NCI-H1417 treated with DMSO at 0.1 percent for 48 hours (cell line): Measurements from ENCODE around the gene GALNT11.
"Not testable (repeated sequence)": the region's sequence is repeated elsewhere in the genome, so short reads cannot be mapped to it uniquely, and the experiment has no call there.

ENCODE experiments used
- DNase-seq: peaks from one replicate; lab custom pipeline; 2025; lab: John Stamatoyannopoulos, UW

The GALNT11 gene

GRCh38 chr7:152075379-152075778 is 49.9 kb downstream of the GALNT11 start:
- DNase-seq: not testable (repeated sequence)

DNA sequence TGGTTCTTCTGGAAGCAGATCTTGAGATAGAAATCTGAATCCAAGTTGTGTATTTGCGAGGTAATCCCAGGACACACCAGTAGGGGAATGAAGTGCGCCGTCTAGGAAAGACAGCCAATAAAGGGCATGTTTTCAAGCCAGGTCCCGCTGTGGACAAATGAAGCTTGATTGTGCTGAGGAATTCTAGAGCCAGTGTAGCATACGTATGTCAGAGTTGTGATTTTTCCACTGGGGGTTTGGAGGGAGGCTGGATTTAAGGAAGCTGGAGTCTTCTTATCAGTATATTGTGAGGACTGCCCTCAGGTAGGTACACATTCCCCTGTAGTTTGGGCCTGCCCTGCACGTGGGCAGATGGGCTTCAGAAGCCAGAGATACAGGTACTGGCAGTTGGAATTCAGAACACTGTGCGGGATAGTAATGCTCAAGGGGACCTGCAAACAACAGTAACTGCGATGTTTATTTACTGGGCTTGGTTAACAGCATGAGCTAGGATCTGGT is 50.9 kb downstream of the GALNT11 start:
- no peak for DNase-seq

DNA sequence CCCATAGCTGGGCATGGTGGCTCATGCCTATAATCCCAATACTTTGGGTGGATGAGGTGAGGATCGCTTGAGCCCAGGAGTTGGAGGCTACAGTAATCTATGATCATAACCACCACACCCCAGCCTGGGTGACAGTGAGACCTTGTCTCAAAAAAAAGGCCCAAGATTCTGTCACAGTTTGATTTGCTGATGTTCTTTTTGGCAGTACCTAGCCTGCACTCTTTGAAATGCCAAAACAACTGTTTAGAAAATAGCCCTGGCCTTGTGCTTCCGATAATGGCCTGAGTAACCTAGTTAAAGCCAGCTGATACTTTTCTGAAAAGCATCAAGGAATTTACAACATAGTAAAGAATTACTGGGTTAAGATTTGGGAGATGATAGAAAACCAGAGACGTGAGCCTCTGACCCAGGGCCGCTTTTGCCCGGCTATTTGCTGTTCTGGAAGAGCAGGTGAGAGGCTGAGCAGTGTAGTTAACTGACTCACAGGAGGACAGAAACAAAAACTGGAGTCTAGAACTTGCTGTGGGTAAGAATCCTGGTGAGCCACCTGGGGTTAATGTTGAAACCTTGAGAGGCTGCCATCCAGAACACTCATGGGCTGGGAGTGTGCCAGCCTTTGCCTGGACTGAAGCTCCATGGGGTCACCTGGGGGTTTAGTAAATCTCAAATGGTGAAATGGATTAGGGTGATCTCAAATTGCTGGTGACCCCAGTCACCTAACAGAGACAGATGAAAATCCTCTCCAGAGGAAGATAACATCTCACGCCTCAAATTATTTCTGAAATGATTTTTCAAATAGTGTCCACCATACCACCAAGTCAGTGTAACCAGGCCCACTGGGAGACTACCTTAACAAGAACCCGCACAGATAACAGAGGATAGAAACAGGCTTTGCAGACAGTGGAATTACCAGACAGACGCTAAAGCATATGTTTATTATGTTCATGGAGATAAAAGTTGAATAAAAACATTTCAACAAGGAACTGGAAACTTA is 51.8 kb downstream of the GALNT11 start:
- no peak for DNase-seq

- DNase-seq: no peak
These were observed 52.6 kb downstream of the GALNT11 start for GRCh38 chr7:152078025-152078424.

GRCh38 chr7:152078786-152079185 is 53.3 kb downstream of the GALNT11 start:
- no peak for DNase-seq

DNA sequence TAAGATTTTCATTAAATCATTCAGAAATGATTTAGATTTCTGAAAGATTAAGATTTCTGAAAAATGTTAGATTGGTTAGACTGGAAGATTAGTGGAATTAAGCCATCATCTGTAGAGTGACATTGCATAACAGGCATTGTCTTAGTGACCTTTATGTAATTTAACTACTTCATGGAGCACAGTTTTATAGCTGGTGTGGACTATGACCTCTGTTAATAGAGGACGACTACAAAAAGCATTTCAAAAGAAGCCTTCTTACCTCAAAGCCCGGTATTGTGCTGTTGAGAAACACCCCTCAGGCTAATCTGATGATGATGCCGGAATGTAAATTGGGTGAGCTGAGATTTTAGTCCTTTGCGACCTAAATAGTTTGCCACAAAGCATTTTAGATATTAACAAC is 55.6 kb downstream of the GALNT11 start:
- DNase-seq: no peak

GRCh38 chr7:152082073-152082721 is 56.7 kb downstream of the GALNT11 start:
- DNase-seq: not testable (repeated sequence)

- DNase-seq: no peak
These were observed 59.7 kb downstream of the GALNT11 start for GRCh38 chr7:152085131-152085530.

GRCh38 chr7:152086513-152086912 is 61.0 kb downstream of the GALNT11 start:
- DNase-seq: no peak

GRCh38 chr7:152089183-152089582 is 63.7 kb downstream of the GALNT11 start:
- no peak for DNase-seq

GRCh38 chr7:152090747-152091146 is 65.3 kb downstream of the GALNT11 start:
- no peak for DNase-seq

DNA sequence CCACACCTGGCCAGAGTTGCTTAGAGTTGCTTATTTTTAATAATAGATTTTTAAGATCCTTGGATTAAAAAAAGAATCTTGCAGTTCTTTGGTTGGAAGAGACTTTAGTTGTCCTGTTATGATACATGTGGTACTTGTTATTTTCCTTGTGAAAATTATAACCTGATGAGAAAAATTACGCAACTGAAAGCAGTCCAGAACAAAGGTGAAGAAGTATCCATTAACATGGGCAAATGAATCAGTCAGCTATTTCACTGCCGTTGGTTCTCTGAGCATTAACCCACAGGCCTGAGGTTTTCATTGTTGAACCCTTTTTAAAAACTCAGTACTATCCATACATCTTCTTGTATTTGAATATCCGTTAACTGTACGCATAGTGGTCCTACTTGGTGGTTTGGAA is 68.2 kb downstream of the GALNT11 start:
- no peak for DNase-seq

DNA sequence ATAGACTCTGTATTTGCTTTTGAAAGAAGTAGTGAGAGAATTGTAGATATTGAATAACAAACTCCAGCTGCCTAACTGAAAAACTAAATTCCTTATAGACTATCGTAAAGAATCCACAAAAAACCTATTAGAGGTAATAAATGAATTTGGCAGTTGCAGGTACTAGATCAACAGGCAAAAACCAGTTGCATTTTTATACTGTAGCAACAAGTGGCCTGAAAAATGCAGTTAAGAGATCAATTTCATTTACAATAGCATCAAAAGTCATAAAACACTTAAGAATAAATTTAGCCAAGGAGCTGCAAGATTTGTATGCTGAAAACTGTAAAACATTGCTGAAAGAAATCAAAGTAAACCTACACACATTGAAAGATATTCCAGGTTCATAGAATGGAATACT is 70.3 kb downstream of the GALNT11 start:
- no peak for DNase-seq

- no peak for DNase-seq
These were observed 71.9 kb downstream of the GALNT11 start for GRCh38 chr7:152097330-152097729.

- DNase-seq: no peak
These were observed 77.6 kb downstream of the GALNT11 start for GRCh38 chr7:152103066-152103465.

- no peak for DNase-seq
These were observed 78.2 kb downstream of the GALNT11 start for GRCh38 chr7:152103691-152104090.

- DNase-seq: no peak
These were observed 79.7 kb downstream of the GALNT11 start for GRCh38 chr7:152105205-152105604.

- no peak for DNase-seq
These were observed 81.5 kb downstream of the GALNT11 start for GRCh38 chr7:152106990-152107389.

DNA sequence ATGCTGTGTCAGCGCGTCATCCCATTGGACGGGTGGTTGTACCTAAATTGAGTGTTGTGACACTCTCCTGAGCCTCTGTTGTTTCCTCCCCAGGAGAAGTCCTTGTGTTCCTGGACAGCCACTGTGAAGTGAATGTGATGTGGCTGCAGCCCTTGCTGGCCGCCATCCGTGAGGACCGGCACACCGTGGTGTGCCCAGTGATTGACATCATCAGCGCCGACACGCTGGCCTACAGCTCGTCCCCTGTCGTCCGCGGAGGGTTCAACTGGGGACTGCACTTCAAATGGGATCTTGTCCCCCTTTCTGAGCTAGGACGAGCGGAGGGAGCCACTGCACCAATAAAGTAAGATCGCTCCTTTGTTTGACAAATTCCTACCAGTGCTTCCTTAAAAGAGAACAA is 82.5 kb downstream of the GALNT11 start:
- no peak for DNase-seq

DNA sequence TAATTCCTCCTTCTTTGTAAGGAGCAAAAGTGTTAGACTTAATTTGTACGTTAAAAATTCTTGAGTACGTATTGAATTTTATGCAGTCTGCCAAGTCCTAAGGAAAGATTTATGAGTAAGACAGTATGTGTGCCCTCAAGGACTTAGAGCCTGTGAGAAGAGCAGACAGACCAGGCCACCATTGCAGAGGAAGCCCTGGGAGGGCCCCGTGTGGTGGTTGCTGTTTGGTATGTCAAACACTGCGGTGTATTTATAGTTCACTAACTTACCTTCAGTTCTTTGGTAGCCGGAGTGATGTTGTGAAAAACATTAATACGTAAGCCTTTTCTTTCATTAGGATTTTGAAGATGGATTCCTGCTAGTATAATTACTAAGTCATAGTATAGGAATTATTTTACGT is 82.9 kb downstream of the GALNT11 start:
- no peak for DNase-seq

DNA sequence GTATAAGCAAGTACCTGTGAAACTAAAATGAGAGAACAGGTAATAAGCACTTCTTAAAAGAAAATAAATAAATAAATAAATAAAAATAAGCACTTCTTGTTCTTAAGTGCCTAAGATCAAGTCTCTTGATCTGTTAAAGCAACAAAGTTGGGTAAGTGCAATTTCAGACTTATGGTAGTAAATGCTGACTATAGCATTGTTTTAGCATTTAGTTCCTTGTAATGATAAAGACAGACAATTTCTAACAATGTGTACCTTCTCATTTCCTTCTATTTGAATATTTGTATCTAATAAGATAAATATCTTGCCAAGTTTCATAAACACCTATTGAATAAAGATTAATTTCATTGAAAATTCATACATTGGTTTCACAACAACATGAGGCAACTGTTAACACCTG is 87.4 kb downstream of the GALNT11 start:
- no peak for DNase-seq

- DNase-seq: no peak
These were observed 89.7 kb downstream of the GALNT11 start for GRCh38 chr7:152115021-152115718.
